Omental fat pad (tissue), 4 donors: ENCODE data around the gene TMEM54. TPM values are rescaled to one million over a fixed set of nuclear protein-coding genes. Genes with fewer than 3 reads are reported as not detected.
A peak's percentile ranks its signal among the peaks of the same experiment; 100 is the strongest.

ENCODE experiments used
- ATAC-seq: fragments of 150-250 bp; one replicate; pipeline ENCODE4 v1.9.1; 2016; ENCODE audit warnings: mild to moderate bottlenecking, moderate library complexity; ENCODE audit not compliant: low FRiP score
- DNase-seq: peaks from one replicate; pipeline ENCODE4 v3.0.0-alpha.2; 2019; ENCODE audit warnings: low spot score
- total RNA-seq, 4 donors: library from RNA; depleted of rRNA; stranded (reverse); fragments of >200 nt; gene quantifications; one replicate each; pipeline ENCODE4 v1.1.0, GENCODE V29; 2016
- TF ChIP-seq, protein P1 (sequence below), 3 donors: fragments of 450-650 bp; IDR thresholded peaks; one replicate each; pipeline ENCODE4 v1.5.1; 2016 to 2017; ENCODE audit warnings: antibody characterized with exemption in 3 of 3, mild to moderate bottlenecking in 3 of 3, moderate library complexity in 2 of 3

The TMEM54 gene
- total RNA-seq: 10 to 100 TPM; 16.2 to 70.1 (median 26.4) TPM

DNA sequence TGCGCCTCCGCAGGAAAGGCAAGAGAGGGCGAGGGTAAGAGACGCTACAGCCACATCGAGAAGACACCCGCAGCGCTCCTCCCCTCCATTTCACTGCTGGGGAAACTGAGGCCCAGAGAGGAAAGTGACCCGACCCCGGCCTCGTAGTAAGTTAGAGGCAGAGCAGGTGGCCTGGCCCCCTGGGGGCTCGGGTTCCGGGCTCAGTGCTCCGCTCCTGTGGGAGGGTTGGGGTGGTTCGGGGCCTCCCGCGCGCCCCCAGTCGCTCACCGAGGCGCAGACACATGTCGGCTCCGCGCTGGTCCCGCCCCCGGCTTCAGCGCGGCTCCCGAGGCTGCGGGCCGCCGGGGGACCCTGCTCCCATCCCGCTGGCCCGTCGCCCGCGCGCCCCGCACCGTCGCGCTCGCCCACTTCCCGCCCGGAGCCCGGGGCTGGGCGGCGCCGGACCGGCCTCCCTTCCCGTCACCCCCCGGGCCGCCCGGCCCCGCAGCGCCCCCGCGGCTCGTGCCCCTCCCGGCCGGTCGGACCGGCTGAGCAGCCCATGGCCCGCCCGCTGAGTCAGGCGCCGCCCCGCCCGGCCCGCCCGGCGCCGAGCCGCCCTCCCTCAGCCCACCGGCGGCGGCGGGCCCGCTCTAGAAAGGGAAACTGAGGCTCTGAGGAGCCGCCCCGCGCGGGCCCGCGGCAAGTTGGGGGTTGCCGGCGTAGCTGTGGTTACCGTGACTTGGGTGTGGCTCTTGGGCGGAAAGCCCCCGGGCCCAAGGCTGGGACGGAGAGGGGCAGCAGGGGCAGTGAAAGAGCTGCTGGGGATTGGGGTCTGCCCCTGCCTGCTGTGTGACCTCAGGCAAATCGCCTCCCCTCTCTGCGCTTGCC is at the start of gene TMEM54:
TSS of gene TMEM54 (minus strand) at position 434 of the 867 bp plus-strand sequence. CDS start at position 283, 151 bp downstream.
- ATAC-seq (peak; percentile 92), DNase-seq (no peak)
- TF ChIP-seq, protein P1, sequence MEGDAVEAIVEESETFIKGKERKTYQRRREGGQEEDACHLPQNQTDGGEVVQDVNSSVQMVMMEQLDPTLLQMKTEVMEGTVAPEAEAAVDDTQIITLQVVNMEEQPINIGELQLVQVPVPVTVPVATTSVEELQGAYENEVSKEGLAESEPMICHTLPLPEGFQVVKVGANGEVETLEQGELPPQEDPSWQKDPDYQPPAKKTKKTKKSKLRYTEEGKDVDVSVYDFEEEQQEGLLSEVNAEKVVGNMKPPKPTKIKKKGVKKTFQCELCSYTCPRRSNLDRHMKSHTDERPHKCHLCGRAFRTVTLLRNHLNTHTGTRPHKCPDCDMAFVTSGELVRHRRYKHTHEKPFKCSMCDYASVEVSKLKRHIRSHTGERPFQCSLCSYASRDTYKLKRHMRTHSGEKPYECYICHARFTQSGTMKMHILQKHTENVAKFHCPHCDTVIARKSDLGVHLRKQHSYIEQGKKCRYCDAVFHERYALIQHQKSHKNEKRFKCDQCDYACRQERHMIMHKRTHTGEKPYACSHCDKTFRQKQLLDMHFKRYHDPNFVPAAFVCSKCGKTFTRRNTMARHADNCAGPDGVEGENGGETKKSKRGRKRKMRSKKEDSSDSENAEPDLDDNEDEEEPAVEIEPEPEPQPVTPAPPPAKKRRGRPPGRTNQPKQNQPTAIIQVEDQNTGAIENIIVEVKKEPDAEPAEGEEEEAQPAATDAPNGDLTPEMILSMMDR (IDR thresholded peaks at IDR 0.05): no peak

- DNase-seq: no peak
- TF ChIP-seq, protein P1 (IDR thresholded peaks at IDR 0.05): no peak
- ATAC-seq: no peak
Observed at GRCh38 chr1:32949519-32949918, 48.3 kb upstream of the TMEM54 start.

GRCh38 chr1:32948905-32949304 is 47.7 kb upstream of the TMEM54 start:
- DNase-seq: no peak
- TF ChIP-seq, protein P1 (IDR thresholded peaks at IDR 0.05): no peak
- ATAC-seq: no peak

DNA sequence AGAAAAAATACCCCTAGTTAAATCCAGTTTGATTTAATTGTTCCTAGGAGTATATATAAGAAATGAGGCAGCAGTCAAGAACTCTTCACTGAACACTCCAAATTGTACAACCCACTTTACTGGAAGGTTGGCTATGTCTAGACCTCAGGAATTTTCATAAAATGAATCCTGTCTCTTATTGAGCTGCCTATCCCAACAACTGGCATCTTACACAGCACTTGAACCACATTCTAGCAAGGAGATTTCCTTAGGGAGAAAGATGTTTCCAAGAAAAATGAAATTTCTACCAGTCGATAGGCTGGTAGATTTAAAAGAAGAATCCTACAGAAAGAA is 47.2 kb upstream of the TMEM54 start:
- ATAC-seq (no peak), DNase-seq (no peak)
- TF ChIP-seq, protein P1 (IDR thresholded peaks at IDR 0.05): no peak

GRCh38 chr1:32947669-32948389 is 46.6 kb upstream of the TMEM54 start:
- ATAC-seq (no peak), DNase-seq (no peak)
- TF ChIP-seq, protein P1 (IDR thresholded peaks at IDR 0.05): no peak

GRCh38 chr1:32946413-32946812 is 45.2 kb upstream of the TMEM54 start:
- no peak for DNase-seq
- no peak for ATAC-seq

More at GRCh38 chr1:32946413-32946812, 45.2 kb upstream of the TMEM54 start:
- TF ChIP-seq, protein P1 (IDR thresholded peaks at IDR 0.05): no peak
